Measurements from ENCODE around the gene PTCD3.

Gene PTCD3

DNA sequence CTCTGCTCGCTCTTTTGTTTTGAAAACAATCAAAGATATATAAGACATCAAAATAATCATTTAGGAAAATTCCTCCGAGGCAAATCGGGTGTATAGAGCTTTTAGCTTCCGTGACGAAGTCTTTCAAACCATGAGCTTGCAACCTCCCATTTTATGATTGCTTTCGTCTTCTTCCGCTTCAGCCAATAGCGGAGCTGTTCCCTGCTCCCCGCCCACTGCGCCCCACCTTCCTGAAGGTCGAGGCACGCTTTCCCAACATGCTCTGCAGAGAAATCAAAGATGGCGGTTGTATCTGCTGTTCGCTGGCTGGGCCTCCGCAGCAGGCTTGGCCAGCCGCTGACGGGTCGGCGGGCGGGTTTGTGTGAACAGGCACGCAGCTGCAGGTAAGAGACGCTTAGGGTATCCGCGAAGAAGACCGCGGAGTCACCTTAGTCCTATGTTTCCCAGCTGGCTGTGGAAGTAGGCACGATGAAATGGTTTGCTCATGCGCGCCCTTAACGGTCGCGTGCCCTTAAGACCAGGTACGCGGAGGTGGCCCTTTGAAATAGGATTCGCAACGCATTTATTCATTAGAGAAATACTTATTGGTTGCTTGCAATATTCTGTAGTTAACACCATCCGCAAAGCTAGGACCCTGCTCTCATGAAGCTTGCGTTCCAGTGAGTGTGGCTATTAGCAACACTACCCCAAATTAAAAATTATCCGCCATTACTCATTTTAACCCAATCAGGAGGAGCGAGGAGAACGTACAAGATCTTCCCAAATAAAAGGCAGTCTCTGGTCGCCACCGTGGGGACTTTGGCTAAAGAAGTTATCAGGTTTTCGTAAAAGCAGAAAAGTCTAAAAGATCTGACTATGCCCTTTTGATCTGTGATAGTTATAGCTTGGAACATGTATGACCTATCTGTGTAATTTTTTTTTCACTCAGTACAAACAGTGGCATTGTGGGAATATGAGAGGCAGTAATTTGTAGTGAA is at the start of gene PTCD3:
Gene PTCD3 (plus strand): TSS at position 267 of the 977 bp plus-strand sequence. CDS start 13 bp downstream, at position 280.
- Histone ChIP-seq H3K9ac (ENCODE audit: insufficient read length) (peak within 1 kb of the TSS; percentile 99), H3K9me3 (ENCODE audit: low read depth, low read length) (peaks cover 10% of the 10 kb centered on the region), H3K4me3 (peak within 1 kb of the TSS; percentile 97), H3K36me3 (ENCODE audit: insufficient read depth, low read length) (peaks cover 71% of the 10 kb centered on the region), H3K27ac (peak within 1 kb of the TSS; percentile 93)
- peak; percentile 92 for DNase-seq (ENCODE audit: low read depth, low spot score)
- TF ChIP-seq EZH2 (IDR thresholded peaks at IDR 0.05) (no peak), FOXP2 (optimal IDR thresholded peaks at IDR 0.05; ENCODE audit: control extremely low read depth, extremely low read length, insufficient read depth) (peak; percentile 39), POLR2AphosphoS5 (IDR thresholded peaks at IDR 0.05; ENCODE audit: borderline replicate concordance, low read depth, low read length) (peak; percentile 97)

DNA sequence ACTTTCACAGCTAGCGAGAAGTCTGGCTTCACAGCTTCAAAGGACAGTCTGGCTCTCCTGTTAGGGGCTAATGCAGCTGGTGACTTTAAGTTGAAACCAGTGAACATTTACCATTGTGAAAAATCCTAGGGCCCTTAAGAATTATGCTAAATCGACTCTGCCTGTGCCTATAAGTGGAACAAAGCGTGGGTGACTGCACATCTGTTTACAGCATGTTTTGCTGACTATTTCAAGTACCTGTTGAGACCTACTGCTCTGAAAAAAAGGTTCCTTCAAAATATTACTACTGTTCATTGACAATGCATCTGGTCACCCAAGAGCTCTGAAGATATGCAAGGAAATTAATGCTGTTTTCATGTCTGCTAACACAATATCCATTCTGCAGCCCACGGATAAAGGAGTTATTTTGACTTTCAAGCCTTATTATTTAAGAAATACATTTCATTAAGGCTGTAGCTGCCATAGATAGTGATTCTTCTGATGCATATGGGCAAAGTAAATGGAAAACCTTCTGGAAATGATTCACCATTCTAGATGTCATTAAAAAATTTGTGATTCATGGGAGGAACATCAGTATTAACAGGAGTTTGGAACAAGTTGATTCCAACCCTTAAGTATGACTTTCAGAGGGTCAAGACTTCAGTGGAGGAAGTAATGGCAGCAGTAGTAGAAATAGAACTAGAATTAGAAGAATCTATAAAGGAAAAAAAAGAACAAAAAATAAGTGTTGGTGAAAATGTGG is 49.3 kb upstream of the PTCD3 start:
- no peak overlapping the region for H3K9ac ChIP-seq (ENCODE audit: insufficient read length)
- no peaks in the 10 kb centered on the region for H3K9me3 ChIP-seq (ENCODE audit: low read depth, low read length)
- H3K27ac ChIP-seq, result no peak overlapping the region
- TF ChIP-seq POLR2AphosphoS5 (IDR thresholded peaks at IDR 0.05; ENCODE audit: borderline replicate concordance, low read depth, low read length), result no peak
- no peak for TF ChIP-seq EZH2 (IDR thresholded peaks at IDR 0.05)
- TF ChIP-seq FOXP2 (optimal IDR thresholded peaks at IDR 0.05; ENCODE audit: control extremely low read depth, extremely low read length, insufficient read depth), result no peak
- DNase-seq (ENCODE audit: low read depth, low spot score), result no peak
- H3K36me3 ChIP-seq (ENCODE audit: insufficient read depth, low read length), result peaks cover 72% of the 10 kb centered on the region
- no peak overlapping the region for H3K4me3 ChIP-seq

DNA sequence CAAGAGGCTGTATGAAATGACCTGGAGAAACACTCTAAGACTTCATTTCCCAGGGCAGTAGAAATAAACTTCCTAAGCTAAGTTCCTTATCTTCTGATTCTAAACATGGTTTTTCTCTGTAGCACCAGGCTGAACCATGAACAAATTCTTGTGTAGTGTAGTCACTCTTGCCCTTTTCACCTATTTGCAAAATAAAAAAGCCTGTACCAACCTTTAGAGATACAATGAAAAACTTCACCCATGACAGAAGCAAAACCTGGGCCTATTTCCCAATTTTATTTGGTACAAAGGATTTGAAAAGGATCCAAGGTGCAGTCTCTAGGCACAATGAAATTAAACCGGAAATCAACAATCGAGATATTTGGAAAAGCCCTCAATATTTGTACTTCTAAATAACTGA is 44.0 kb upstream of the PTCD3 start:
- TF ChIP-seq FOXP2 (optimal IDR thresholded peaks at IDR 0.05; ENCODE audit: control extremely low read depth, extremely low read length, insufficient read depth), result no peak
- TF ChIP-seq EZH2 (IDR thresholded peaks at IDR 0.05), result no peak
- no peak for TF ChIP-seq POLR2AphosphoS5 (IDR thresholded peaks at IDR 0.05; ENCODE audit: borderline replicate concordance, low read depth, low read length)
- Histone ChIP-seq H3K9ac (ENCODE audit: insufficient read length) (no peak overlapping the region), H3K4me3 (no peak overlapping the region), H3K36me3 (ENCODE audit: insufficient read depth, low read length) (peaks cover 88% of the 10 kb centered on the region), H3K27ac (no peak overlapping the region), H3K9me3 (ENCODE audit: low read depth, low read length) (no peaks in the 10 kb centered on the region; the same call in 1 of the 2 replicates)
- no peak for DNase-seq (ENCODE audit: low read depth, low spot score)

DNA sequence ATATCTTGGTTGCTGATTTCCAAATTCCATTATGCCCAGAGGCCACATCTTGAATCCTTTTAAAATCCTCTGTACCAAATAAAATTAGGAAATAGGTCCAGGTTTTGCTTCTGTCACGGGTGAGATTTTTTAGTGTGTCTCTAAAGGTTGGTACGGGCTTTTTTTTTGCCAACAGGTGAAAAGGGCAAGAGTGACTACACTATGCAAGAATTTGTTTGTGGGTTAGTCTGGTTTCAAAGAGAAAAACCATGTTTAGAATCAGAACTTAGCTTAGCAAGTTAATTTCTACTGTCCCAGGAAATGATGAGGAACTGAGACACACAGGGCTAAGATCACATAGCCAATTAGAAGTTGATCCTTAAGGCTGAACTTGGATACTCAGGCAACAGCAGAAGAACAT is 42.0 kb upstream of the PTCD3 start:
- TF ChIP-seq POLR2AphosphoS5 (IDR thresholded peaks at IDR 0.05; ENCODE audit: borderline replicate concordance, low read depth, low read length) (no peak), EZH2 (IDR thresholded peaks at IDR 0.05) (no peak), FOXP2 (optimal IDR thresholded peaks at IDR 0.05; ENCODE audit: control extremely low read depth, extremely low read length, insufficient read depth) (no peak)
- Histone ChIP-seq H3K9me3 (ENCODE audit: low read depth, low read length) (no peaks in the 10 kb centered on the region; the same call in 1 of the 2 replicates), H3K27ac (no peak overlapping the region), H3K4me3 (no peak overlapping the region), H3K9ac (ENCODE audit: insufficient read length) (no peak overlapping the region), H3K36me3 (ENCODE audit: insufficient read depth, low read length) (peaks cover 97% of the 10 kb centered on the region)
- DNase-seq (ENCODE audit: low read depth, low spot score), result no peak

DNA sequence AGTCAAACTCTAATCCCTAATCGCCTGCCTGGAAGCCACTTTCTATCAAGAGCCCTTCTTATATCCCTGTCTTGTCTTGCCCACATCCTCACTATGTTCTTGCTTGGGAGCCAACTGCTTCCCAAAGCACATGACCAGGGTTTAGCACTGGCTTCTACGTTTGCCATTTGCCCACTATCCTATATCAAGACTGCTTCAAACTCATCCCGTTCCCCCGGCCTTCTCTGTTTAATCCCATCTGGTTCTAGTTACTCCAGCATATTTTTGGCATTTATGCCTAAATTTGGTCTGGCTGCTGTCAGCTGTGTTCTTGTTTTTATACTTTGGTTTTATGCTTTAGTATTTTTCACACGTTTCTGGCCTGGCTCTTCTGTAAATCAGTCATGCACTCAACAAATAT is 40.5 kb upstream of the PTCD3 start:
- Histone ChIP-seq H3K4me3 (no peak overlapping the region), H3K9ac (ENCODE audit: insufficient read length) (no peak overlapping the region), H3K36me3 (ENCODE audit: insufficient read depth, low read length) (peaks cover 99% of the 10 kb centered on the region), H3K27ac (no peak overlapping the region), H3K9me3 (ENCODE audit: low read depth, low read length) (no peaks in the 10 kb centered on the region; the same call in 1 of the 2 replicates)
- no peak for TF ChIP-seq EZH2 (IDR thresholded peaks at IDR 0.05)
- TF ChIP-seq POLR2AphosphoS5 (IDR thresholded peaks at IDR 0.05; ENCODE audit: borderline replicate concordance, low read depth, low read length), result no peak
- TF ChIP-seq FOXP2 (optimal IDR thresholded peaks at IDR 0.05; ENCODE audit: control extremely low read depth, extremely low read length, insufficient read depth), result no peak
- DNase-seq (ENCODE audit: low read depth, low spot score), result no peak

DNA sequence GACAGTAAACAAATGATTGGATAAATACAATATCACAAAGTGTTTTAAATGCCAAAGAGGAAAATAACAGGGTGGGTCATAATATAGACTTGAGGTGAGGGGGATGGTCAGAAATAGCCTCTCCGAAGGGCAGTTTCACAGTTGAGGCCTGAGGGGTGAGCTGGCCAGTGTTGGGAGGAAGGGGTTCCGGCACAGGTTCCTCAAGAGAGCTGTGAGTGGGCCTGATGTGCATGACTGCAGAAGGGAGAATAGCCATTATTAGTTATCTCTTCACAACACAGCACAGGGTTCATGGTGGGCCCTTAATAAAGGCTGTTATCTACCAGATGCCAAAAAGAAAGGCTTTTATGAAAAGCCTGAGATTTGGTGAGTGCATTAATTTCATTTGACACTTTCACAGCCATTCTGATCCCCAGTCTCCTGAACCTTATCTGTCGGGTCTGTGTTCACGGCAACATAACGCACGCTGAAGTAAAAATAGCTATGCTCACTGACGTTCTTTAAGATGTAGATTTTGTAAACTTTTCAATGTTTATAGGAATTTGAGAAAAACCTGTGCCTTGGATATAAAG is 39.9 kb upstream of the PTCD3 start:
- Histone ChIP-seq H3K4me3 (no peak overlapping the region), H3K9ac (ENCODE audit: insufficient read length) (no peak overlapping the region), H3K27ac (no peak overlapping the region), H3K36me3 (ENCODE audit: insufficient read depth, low read length) (peaks cover 99% of the 10 kb centered on the region), H3K9me3 (ENCODE audit: low read depth, low read length) (no peaks in the 10 kb centered on the region; the same call in 1 of the 2 replicates)
- no peak for DNase-seq (ENCODE audit: low read depth, low spot score)
- TF ChIP-seq FOXP2 (optimal IDR thresholded peaks at IDR 0.05; ENCODE audit: control extremely low read depth, extremely low read length, insufficient read depth), result no peak
- TF ChIP-seq EZH2 (IDR thresholded peaks at IDR 0.05), result no peak

DNA sequence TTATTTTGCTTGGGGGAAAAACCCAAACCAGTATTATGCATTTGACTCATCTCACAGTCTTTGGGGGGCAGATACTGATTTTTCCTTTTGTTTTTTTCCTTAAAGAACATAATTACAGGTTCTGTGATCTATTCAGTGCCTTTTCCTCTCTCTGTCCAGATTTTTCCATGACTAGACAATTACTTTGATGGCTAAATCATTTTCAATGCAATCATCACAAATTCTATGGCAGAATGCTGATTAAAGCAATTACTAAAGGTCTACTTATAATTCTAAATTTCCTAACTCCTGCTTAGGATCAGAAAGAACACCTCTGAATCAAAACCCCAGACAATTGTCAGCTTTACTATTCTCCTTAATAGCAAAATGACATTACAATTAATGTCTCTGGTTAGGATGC is 39.1 kb upstream of the PTCD3 start:
- no peak for TF ChIP-seq EZH2 (IDR thresholded peaks at IDR 0.05)
- no peak for TF ChIP-seq FOXP2 (optimal IDR thresholded peaks at IDR 0.05; ENCODE audit: control extremely low read depth, extremely low read length, insufficient read depth)
- TF ChIP-seq POLR2AphosphoS5 (IDR thresholded peaks at IDR 0.05; ENCODE audit: borderline replicate concordance, low read depth, low read length), result no peak
- Histone ChIP-seq H3K4me3 (no peak overlapping the region), H3K36me3 (ENCODE audit: insufficient read depth, low read length) (peaks cover 98% of the 10 kb centered on the region), H3K27ac (no peak overlapping the region), H3K9ac (ENCODE audit: insufficient read length) (no peak overlapping the region), H3K9me3 (ENCODE audit: low read depth, low read length) (no peaks in the 10 kb centered on the region; the same call in 1 of the 2 replicates)
- DNase-seq (ENCODE audit: low read depth, low spot score), result no peak

DNA sequence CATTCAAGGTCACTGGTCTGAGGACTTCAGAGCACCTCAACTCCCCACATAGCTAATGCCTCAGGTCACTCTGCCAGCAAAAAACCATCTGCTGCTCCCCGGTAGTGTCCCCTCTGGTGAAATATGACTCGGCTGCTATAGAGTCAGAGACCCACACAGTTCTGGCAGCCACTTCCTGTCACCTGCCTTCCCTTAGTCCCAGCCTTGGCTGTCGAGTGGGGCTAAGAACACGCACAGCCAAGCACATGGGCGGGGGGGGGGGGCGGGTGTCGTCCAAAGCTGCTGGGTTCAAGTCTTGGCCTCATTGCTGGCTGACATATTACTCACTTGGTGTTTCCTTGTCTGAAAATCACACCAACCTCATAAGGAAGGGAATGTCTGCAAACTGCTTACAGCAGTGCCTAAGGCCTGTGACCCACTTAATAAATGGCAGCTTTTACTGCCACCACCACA is 37.9 kb upstream of the PTCD3 start:
- TF ChIP-seq EZH2 (IDR thresholded peaks at IDR 0.05) (no peak), POLR2AphosphoS5 (IDR thresholded peaks at IDR 0.05; ENCODE audit: borderline replicate concordance, low read depth, low read length) (no peak), FOXP2 (optimal IDR thresholded peaks at IDR 0.05; ENCODE audit: control extremely low read depth, extremely low read length, insufficient read depth) (no peak)
- no peak for DNase-seq (ENCODE audit: low read depth, low spot score)
- no peak overlapping the region for H3K27ac ChIP-seq

More for the DNA sequence above, 37.9 kb upstream of the PTCD3 start:
- peaks cover 96% of the 10 kb centered on the region for H3K36me3 ChIP-seq (ENCODE audit: insufficient read depth, low read length)
- H3K9me3 ChIP-seq (ENCODE audit: low read depth, low read length), result no peaks in the 10 kb centered on the region; the same call in 1 of the 2 replicates
- no peak overlapping the region for H3K4me3 ChIP-seq
- H3K9ac ChIP-seq (ENCODE audit: insufficient read length), result no peak overlapping the region

Measured in SK-N-MC (cell line).